Stimulated activated CD8-positive, alpha-beta memory T cell treated with anti-CD3 and anti-CD28 coated beads, Interleukin-7, amount 100 ng/mL, for 4 hours (primary cell): Measurements from ENCODE around the gene PAK6.

ENCODE experiments used
- DNase-seq, 2 donors: peaks; one replicate each; pipeline ENCODE4 v3.0.0-alpha.2; 2020; ENCODE audit warnings: low read depth in 2 of 2

The PAK6 gene

DNA sequence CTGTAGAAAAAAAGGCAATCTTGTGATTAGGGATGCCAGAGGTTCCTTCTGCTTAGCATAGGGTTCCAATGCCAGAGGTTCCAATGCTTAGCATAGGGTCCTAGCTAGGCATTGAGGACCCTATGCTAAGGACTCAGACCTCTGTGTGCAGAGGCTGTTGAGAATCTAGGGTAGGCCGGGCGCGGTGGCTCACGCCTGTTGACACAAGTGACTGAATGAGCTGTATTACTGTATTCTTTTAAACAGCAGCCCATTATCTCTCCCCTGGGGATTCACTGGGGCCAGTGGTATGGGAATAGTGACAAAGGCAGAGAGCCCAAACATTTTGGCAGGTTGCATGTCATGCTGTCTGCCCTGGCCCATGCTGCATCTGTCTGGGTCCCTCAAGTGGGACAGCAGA is 16.2 kb downstream of the PAK6 start:
- DNase-seq: no peak

DNA sequence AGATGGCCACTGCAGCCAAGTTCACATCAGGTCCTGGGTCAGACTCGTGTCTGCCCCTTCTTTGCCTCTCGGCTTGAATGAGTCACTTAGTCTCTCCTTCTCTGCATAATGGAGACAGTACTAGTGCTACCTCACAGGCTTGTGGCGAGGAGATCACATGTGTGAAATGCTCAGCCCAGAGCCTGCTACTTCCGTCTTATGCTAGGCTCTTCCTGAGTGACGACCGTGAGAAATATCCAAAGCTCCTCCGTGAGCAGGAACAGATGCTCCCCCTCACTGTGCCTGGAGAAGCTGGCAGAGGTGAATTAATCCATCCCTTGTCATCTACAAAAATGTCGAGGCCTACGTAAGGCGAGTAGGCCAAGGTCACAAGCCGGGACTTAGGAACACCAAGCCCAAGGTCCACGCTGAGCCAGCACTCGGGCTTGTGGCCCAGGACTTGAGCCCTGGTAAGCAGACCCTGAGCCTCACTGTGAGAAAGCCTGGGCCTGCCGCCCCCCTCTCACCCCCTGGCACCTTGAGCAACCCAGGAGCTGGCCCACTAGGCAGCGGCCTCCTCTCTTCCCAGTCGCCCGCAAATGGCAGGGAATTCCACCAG is 17.9 kb downstream of the PAK6 start:
- no peak for DNase-seq

DNA sequence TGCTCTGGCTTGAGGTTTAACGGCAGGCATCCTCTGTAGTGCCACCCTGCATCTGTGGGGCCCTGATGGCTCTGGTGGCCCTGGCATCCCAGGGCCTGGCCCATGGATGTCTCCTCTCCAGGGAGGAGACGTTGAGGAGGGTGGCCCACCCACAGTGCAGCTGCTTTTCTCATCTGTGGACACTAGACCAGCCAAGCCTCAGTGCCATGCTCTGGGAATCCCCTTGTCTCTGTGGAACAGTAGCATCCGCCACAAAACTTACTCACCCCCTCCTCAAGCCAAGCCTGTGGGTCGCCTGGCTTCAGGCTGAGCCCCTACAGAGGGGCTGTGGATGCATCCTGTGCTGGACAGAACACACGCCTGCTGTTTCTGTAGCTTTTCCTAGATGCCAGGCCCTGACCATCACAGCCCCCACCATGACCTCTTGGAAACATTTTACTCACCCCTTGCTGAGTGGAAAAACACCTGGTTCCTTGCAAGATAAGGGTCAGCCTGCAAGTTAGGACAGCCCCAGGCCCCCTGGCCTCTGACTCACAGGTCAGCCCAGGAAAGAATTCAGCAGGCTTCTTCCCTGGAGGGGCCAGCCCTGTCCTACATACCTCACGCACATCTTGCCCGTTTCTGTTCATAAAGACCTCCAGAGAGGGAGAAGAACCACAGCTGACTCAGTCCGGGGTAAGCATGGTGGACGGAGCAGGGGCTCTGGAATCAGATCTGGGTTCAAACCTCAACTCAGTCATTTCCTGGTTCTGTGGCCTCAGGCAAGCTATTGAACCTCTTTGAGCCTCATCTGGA is 19.0 kb downstream of the PAK6 start:
- no peak for DNase-seq

DNA sequence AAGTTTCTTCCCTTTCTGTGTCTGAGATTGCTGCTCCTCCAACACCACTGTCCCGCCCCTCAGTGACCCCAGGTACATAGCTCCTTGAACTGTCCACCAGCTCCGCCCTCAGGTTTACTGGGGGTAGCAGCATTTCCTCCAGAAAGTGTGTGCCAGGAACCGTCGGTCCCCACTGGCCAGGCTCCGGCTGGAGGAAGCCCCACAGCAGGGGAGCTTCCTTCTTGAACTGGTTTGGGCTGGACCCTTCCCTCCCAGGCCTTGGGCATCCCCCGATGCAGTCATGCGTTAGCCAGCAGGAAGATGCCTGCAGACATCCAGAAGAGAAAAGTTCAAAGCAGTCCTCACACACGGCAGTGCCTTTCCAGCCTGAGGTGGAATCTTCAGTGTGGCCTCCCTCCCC is 19.7 kb downstream of the PAK6 start:
- no peak for DNase-seq

DNA sequence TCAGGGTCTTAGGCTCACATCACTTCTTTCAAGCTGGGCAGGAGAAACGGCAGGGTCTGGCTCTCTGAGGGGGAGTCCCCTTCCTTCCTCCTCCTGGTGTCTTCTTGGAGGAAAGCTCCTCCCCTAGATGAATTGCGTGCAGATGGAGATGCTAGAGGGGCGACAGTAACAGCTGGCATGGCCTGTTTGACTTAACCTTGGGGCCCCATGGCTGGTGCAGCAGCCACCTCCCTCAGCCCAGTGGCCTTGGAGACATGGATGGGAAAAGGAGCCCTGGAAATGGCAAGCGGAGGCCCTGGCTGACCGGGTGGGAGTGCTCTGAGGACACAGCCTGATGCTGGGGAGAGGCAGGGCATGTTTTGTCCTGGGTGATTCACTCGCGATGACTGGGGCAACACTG is 20.2 kb downstream of the PAK6 start:
- no peak for DNase-seq

DNA sequence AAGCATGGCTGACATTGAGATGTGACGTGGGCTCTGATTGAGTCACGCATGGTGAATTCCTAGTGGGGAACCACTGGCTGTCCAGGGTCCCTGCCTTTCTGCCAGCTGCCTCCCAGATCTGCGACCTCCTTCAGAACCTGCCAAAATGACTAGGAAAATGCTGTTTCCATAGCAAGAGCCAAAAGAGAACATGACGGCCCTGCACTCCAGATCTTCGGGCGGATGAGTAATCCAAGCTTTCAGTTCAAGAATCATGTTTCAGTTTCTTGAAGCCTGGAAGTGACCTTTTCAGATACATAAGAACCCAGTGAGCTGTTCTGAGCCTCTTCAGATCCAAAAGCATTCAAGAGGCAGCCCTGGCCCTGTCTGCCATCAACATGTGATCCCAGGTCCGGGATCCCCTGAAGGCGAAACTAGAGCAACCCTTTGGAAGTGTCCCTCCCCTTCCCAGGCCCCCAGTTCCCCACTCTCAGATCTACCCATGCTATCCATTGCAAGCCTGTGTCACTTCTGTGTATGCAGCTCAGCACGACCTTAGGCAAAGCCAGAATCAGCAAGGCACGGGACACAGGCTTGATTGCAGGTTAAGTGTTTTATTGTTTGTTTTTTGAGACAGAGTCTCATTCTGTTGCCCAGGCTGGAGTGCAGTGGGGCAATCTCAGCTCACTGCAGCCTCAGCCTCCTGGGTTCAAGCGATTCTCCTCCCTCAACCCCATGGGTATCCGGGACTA is 24.3 kb downstream of the PAK6 start:
- DNase-seq: no peak

DNA sequence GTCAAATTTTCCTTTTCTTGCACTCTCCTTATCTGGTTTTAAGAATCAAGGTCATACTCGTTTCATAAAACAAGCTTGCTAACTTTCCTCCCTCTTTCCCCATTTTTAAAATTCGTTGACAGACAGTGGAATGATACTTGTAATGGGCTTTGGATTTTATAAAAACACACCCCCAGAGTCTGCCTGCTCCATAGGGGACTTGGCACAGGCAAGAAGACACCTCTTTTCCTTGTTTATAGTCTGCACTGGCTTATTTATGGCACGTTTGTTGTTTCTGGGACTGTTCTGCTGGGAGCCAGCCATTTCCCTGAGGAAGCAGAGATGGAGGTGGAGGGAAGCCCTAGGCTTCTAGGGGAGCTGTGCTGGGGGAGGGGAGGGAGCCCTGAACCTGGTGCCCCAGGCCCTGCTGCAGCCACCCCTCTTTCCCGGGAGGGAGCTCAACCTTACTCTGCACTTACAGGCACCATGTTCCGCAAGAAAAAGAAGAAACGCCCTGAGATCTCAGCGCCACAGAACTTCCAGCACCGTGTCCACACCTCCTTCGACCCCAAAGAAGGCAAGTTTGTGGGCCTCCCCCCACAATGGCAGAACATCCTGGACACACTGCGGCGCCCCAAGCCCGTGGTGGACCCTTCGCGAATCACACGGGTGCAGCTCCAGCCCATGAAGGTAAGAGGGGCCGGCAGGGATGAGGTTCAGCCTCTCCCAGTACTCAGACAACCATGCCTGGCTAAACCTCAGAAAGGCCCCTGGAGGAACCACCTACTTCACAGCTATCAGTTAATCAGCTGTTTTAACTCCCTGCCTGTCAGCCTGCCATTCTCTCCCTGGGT is 25.7 kb downstream of the PAK6 start:
- no peak for DNase-seq

DNA sequence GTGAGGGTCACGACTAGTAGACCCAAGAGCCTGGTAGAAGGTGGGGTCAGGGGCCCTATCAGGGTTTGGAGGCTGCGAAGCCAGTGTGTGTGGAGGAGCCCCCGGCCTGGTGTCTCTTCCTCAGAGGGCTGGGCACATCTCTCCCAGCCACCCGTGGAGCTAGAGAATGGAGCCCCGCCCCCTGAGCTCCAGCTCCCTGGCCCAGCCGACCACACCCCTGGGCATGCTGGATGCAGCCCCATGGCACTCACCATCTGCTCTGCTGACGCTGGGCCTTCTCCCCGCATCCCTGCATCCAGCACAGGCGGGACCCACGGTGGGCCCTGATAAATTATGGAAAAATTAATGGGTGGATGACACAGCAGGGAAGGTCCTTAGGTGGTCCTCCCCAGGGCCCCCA is 26.5 kb downstream of the PAK6 start:
- DNase-seq: no peak

DNA sequence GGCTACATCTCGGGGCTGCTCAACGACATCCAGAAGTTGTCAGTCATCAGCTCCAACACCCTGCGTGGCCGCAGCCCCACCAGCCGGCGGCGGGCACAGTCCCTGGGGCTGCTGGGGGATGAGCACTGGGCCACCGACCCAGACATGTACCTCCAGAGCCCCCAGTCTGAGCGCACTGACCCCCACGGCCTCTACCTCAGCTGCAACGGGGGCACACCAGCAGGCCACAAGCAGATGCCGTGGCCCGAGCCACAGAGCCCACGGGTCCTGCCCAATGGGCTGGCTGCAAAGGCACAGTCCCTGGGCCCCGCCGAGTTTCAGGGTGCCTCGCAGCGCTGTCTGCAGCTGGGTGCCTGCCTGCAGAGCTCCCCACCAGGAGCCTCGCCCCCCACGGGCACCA is 27.0 kb downstream of the PAK6 start:
- no peak for DNase-seq

DNA sequence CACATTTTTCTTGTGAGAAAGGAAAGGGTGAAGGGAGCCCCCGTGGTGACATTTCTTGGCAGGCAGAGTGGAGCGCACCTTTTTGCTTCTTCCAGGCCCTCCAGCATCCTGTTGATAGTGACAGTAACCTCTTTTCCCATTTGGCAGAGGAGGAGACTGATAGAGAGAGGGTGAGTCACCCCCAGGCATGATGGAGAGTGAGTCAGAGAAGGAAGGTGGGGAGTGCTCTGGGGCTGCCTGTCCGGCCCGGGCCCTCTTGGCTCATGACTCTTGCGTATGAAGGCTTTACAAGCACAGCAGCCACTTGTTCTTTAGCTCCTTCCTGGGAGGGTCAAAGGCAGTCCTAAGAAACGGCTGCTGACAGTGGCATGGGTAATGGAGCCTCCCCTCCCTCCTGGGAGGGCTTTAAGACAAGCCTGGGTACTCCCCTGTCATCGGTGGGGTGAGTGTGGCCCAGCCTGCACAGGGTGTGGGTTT is 28.0 kb downstream of the PAK6 start:
- DNase-seq: no peak

DNA sequence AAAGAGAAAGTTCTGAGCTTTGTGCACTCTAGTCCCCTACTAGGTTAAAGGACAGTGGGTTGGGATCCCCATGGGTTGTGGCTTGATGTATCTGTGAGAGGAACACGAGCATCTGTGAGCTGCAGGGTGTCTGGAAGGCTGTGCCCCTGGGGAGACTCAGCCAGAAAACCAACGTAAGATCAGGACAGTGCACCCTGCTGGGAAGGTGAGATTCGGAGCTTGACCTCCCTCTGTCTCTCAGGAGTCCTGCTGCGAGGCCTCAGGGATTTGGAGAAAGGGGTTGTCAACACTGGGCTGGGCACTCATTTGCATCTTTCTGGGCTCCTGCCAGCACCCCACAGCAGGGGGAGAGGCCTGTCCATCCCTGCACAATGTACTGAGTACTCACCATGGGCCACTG is 28.8 kb downstream of the PAK6 start:
- no peak for DNase-seq

DNA sequence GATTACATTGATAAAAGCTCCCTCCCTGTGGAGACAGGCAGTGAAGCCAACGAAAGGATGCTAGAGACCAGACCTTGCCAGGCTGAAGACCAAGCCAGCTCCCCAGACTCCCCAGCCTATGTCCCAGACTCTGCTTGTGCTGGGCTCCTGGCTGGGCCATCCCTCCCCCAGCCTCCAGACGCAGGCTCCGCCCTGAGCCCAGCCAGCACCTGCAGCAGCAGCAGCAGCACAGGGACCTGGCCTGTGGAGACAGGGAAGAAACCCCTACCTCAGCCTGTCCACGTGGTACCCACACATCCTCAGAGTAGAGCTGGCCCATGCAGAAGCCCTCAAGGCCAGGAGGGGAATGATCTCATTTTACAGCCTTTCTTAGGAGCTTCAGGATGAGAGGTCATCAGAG is 30.7 kb downstream of the PAK6 start:
- DNase-seq: no peak

DNA sequence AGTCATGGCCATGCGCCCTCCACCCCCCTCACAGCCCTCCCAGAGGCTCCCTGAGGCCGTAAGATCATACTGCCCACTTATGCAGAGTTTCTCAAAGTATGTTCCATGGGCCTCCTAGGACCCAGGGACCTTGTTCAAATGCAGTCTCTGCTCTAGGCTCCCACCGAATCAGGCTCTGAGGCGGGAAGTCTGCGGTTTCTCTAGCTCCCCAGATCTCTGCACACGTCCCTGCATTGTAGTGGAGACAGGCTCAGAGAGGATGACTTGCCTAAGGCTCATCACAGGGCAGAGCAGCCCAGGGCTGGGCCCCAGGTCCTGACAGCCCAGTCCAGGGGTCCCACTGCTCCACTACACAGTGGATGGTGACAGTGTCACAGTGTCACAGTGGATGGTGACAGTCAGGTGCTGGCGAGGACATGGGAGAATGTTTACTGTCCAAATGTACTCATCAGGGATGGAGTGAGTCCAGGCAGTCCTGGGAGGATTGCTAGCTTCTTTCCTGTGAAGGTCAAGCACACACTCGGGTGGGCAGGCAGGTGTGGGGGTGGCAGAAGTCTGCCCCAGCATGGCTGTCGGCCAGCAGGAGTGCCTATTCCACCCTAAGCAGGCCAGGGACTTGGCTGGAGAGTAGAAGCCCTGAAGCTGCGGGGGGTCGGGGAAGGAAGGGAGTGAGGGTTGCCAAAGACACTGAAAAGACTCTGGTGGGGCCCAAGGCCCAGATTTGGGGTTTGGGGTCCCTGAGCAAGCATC is 31.6 kb downstream of the PAK6 start:
- no peak for DNase-seq

DNA sequence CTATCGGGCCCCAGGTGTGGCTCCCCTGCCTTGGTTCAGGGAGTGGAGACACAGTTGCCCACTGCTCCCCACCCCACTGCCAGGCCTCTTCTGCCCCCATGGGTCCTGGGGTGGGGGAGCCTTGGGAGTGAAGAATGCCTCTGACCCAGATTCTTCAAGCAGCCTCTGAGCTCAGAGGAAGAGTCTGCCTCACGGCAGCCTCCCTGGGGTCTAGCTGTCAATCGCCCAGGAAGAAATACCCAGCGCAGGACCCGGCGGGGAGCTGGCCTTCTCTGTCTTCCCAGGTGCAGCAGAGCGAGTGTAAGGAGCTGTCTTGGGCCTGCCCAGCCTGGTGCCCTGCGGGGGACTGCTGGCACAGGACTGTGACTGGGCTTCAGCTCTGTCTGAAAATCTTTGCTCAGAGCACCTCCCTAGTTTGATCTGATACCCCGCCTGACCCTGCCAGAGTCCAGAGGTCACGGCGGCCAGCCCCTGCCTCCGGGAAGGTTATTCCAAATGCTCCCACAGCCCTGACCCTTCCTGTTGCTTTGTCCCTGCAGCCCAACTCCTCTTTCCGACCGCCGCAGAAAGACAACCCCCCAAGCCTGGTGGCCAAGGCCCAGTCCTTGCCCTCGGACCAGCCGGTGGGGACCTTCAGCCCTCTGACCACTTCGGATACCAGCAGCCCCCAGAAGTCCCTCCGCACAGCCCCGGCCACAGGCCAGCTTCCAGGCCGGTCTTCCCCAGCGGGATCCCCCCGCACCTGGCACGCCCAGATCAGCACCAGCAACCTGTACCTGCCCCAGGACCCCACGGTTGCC is 33.0 kb downstream of the PAK6 start:
- no peak for DNase-seq

DNA sequence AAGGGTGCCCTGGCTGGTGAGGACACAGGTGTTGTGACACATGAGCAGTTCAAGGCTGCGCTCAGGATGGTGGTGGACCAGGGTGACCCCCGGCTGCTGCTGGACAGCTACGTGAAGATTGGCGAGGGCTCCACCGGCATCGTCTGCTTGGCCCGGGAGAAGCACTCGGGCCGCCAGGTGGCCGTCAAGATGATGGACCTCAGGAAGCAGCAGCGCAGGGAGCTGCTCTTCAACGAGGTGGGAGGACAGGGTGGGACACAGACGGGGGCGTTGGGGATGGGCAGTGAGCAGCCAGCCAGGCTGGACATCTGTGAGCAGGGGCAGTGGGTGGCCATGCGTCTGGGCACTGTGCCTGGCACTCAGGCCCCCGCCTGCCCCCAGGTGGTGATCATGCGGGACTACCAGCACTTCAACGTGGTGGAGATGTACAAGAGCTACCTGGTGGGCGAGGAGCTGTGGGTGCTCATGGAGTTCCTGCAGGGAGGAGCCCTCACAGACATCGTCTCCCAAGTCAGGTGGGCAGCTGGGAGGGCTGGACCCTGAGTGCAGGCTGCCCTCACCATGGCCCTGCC is 33.7 kb downstream of the PAK6 start:
- DNase-seq: no peak

DNA sequence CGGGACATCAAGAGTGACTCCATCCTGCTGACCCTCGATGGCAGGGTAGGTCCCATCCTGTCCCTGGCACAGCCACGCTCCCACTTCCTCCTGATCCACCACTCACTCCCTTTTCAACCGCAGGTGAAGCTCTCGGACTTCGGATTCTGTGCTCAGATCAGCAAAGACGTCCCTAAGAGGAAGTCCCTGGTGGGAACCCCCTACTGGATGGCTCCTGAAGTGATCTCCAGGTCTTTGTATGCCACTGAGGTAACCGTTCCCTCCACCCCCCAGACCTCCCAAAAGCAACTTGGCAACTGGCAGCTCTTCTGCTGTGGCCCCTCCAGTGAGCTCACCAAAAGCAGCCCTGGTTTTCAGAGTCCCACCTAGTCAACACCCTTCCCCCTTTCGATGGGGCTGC is 34.6 kb downstream of the PAK6 start:
- DNase-seq: no peak

DNA sequence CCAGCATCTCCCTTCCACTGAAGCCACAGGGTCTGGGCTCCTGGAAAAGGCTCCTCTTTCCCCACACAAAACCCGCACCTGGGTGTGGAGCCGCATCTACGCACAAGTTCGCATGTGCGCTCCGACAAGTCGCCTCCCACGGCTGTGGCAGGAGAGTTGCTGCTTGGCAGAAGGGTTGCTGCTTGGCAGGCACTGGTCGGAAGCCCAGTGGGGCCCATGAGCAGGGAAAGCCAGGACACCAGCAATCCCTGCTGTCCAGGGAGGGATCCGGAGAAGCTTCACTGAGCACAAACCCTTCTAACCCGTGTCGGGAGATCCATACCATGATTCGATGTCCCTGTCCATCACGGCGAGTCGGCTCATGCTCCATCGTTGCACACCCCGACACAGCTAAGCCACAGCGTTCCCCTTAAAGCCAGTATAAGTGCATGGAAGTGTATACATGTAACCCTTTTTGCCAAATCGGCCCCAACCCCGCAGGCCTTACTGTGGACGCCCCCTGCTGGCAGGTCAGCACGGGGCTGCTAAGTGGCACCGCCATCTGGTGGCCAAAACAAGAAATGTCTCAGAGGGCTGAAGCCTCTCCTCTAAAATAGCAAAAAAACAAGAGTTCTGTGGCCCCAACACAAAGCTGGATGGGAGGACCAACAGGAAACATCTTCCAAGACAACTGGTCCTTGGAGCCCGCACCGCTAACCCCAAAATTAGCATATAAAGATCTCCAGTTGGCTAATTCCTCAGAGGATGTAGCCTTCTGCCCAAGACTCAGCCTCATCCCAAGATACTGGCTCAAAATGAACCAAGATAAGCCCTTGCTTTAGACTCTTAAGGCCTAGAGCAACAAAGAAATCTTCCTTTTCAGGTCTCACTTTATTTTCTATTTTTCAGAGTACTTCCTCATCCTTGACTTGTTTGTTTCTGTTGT is 35.7 kb downstream of the PAK6 start:
- peak; percentile 74 for DNase-seq

DNA sequence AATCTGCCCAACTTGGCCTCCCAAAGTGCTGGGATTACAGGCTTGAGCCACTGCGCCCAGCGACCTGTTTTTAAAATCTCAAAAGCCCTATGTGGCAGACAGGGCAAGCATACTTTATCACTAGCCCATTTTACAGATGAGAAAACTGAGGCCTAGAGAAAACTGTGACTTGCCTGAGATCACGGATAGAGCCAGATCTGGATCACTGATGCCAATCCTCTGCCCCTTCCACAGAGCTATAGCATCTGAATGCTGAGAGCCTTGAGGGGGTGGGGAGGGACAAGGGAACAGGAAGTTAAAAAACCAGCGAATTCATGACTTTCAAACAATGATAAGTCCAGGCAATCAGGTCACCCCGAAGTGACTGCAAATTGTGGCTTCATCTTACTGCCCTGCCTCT is 36.7 kb downstream of the PAK6 start:
- DNase-seq: no peak

DNA sequence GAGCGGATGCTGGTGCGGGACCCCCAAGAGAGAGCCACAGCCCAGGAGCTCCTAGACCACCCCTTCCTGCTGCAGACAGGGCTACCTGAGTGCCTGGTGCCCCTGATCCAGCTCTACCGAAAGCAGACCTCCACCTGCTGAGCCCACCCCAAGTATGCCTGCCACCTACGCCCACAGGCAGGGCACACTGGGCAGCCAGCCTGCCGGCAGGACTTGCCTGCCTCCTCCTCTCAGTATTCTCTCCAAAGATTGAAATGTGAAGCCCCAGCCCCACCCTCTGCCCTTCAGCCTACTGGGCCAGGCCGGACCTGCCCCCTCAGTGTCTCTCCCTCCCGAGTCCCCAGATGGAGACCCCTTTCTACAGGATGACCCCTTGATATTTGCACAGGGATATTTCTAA is 37.1 kb downstream of the PAK6 start:
- DNase-seq: no peak
